GM23338 (cell line): ENCODE measurements around the gene NYAP2. TPM values are rescaled to one million over a fixed set of nuclear protein-coding genes. Genes with fewer than 3 reads are reported as not detected.

Experiments
- ATAC-seq: fragments of 200-7000 bp; cut with Tn5 transposase; 3 replicates; pipeline ENCODE4 v1.9.1; 2020
- DNase-seq: peaks from one replicate; pipeline ENCODE4 v3.0.0-alpha.2; 2015; ENCODE audit warnings: low spot score
- H2AFZ ChIP-seq: fragments of 200-600 bp; sonication (generic); 2 replicates; pipeline ENCODE4 v1.8.0; 2016; ENCODE audit warnings: antibody characterized with exemption, mild to moderate bottlenecking, moderate library complexity
- H3F3A ChIP-seq: fragments of 200-600 bp; sonication (generic); replicated peaks from 2 replicates; pipeline ENCODE4 v1.8.0; 2017; ENCODE audit warnings: antibody characterized with exemption, mixed run types, low read depth
- H3K27ac ChIP-seq: fragments of 200-600 bp; sonication (generic); 2 replicates; pipeline ENCODE4 v1.6.1; 2016; ENCODE audit warnings: low read depth
- H3K27me3 ChIP-seq: fragments of 200-600 bp; sonication (generic); 2 replicates; pipeline ENCODE4 v1.8.0; 2016; ENCODE audit warnings: mild to moderate bottlenecking, mixed run types, moderate library complexity; ENCODE audit not compliant: insufficient read depth
- H3K36me3 ChIP-seq: fragments of 200-600 bp; sonication (generic); 2 replicates; pipeline ENCODE4 v1.8.0; 2016; ENCODE audit warnings: mild to moderate bottlenecking; ENCODE audit not compliant: insufficient read depth
- H3K4me1 ChIP-seq: fragments of 200-600 bp; sonication (generic); 2 replicates; pipeline ENCODE4 v1.8.0; 2016; ENCODE audit warnings: mild to moderate bottlenecking, moderate library complexity; ENCODE audit not compliant: insufficient read depth
- H3K4me2 ChIP-seq: fragments of 200-600 bp; sonication (generic); 2 replicates; pipeline ENCODE4 v1.7.1; 2017; ENCODE audit warnings: mixed run types
- H3K4me3 ChIP-seq: fragments of 200-600 bp; sonication (generic); 2 replicates; pipeline ENCODE4 v1.6.1; 2016; ENCODE audit warnings: mixed run types
- H3K79me2 ChIP-seq: fragments of 200-600 bp; sonication (generic); replicated peaks from 2 replicates; pipeline ENCODE4 v1.8.0; 2017; ENCODE audit warnings: mild to moderate bottlenecking; ENCODE audit not compliant: insufficient read depth
- H3K9me2 ChIP-seq: fragments of 200-600 bp; sonication (generic); 2 replicates; pipeline ENCODE4 v1.8.0; 2017; ENCODE audit not compliant: insufficient read depth
- H4K20me1 ChIP-seq: fragments of 200-600 bp; sonication (generic); replicated peaks from 2 replicates; pipeline ENCODE4 v1.8.0; 2017; ENCODE audit warnings: mild to moderate bottlenecking; ENCODE audit not compliant: insufficient read depth
- H3K27ac Mint-ChIP-seq: 2 replicates; pipeline ENCODE4 v1.8.0; 2020; ENCODE audit warnings: inconsistent platforms, mild to moderate bottlenecking, moderate library complexity, mixed read lengths
- H3K27me3 Mint-ChIP-seq: 3 replicates; pipeline ENCODE4 v1.8.0; 2022; ENCODE audit warnings: low read depth, mild to moderate bottlenecking, moderate library complexity, mixed read lengths, inconsistent platforms; ENCODE audit not compliant: insufficient read depth, poor library complexity
- H3K36me3 Mint-ChIP-seq: 3 replicates; pipeline ENCODE4 v1.8.0; 2021; ENCODE audit warnings: low read depth, mild to moderate bottlenecking, inconsistent platforms, moderate library complexity, mixed read lengths
- H3K4me1 Mint-ChIP-seq: 3 replicates; pipeline ENCODE4 v1.8.0; 2020; ENCODE audit warnings: mild to moderate bottlenecking, inconsistent platforms, mixed read lengths
- H3K4me3 Mint-ChIP-seq: 3 replicates; pipeline ENCODE4 v1.8.0; 2021; ENCODE audit warnings: moderate library complexity, mild to moderate bottlenecking, inconsistent platforms, mixed read lengths
- H3K9me3 Mint-ChIP-seq: 3 replicates; pipeline ENCODE4 v1.8.0; 2020; ENCODE audit warnings: moderate library complexity, mild to moderate bottlenecking, inconsistent platforms, mixed read lengths
- CREB1 ChIP-seq: fragments of 250-450 bp; sonication (Bioruptor Pico); IDR thresholded peaks from 2 replicates; pipeline ENCODE4 v1.5.0; 2020; ENCODE audit warnings: low read depth, mild to moderate bottlenecking, moderate library complexity
- CTCF ChIP-seq, 2 experiments: fragments of 200-600 bp in 1 of 2; sonication (generic) in 1 of 2; conservative IDR thresholded peaks; 2 replicates each; pipeline versions ENCODE4 v1.5.1 to v1.6.1; 2016 to 2017; ENCODE audit warnings: antibody characterized with exemption in 2 of 2, low read depth in 2 of 2, mild to moderate bottlenecking in 2 of 2, moderate library complexity in 1 of 2
- ETS1 ChIP-seq: IDR thresholded peaks from 2 replicates; pipeline ENCODE4 v1.6.1; 2016; ENCODE audit warnings: antibody characterized with exemption
- EZH2 ChIP-seq: fragments of 200-600 bp; sonication (generic); IDR thresholded peaks from one replicate; pipeline ENCODE4 v1.8.0; 2017; ENCODE audit warnings: antibody characterized with exemption, mild to moderate bottlenecking, low read depth; ENCODE audit not compliant: unreplicated experiment
- EZH2phosphoT487 ChIP-seq: fragments of 200-600 bp; sonication (generic); IDR thresholded peaks from one replicate; pipeline ENCODE4 v1.8.1; 2018; ENCODE audit warnings: antibody characterized with exemption; ENCODE audit not compliant: unreplicated experiment
- JUNB ChIP-seq: IDR thresholded peaks from one replicate; pipeline ENCODE4 v1.6.1; 2016; ENCODE audit warnings: antibody characterized with exemption; ENCODE audit not compliant: unreplicated experiment
- NANOG ChIP-seq: IDR thresholded peaks from 2 replicates; pipeline ENCODE4 v1.6.1; 2016; ENCODE audit warnings: antibody characterized with exemption, borderline replicate concordance
- POLR2AphosphoS5 ChIP-seq: IDR thresholded peaks from 2 replicates; pipeline ENCODE4 v1.6.1; 2016; ENCODE audit warnings: antibody characterized with exemption, low read depth
- REST ChIP-seq: IDR thresholded peaks from one replicate; pipeline ENCODE4 v1.6.1; 2018; ENCODE audit warnings: antibody characterized with exemption; ENCODE audit not compliant: unreplicated experiment
- STAT1 ChIP-seq: IDR thresholded peaks from one replicate; pipeline ENCODE4 v1.6.1; 2016; ENCODE audit warnings: antibody characterized with exemption; ENCODE audit not compliant: unreplicated experiment
- ZNF114 ChIP-seq: fragments of 250-450 bp; sonication (Bioruptor Pico); IDR thresholded peaks from 2 replicates; pipeline ENCODE4 v1.5.0; 2020; ENCODE audit warnings: mild to moderate bottlenecking, moderate library complexity
- ZNF331 ChIP-seq: fragments of 250-450 bp; sonication (Bioruptor Pico); IDR thresholded peaks from 2 replicates; pipeline ENCODE4 v1.5.0; 2020; ENCODE audit warnings: low read depth, mild to moderate bottlenecking, moderate library complexity
- ZNF462 ChIP-seq: fragments of 250-450 bp; sonication (Bioruptor Pico); IDR thresholded peaks from 2 replicates; pipeline ENCODE4 v1.5.0; 2020; ENCODE audit warnings: mild to moderate bottlenecking, moderate library complexity
- polyA plus RNA-seq: library from polyadenylated mRNA; unstranded; fragments of >200 nt; fragmentation: Nextera tagmentation; extraction: Ambion mirVana; gene quantifications from 2 replicates; pipeline ENCODE4 v1.2.1, GENCODE V29; 2016
- total RNA-seq: library from RNA; depleted of rRNA; stranded (reverse); fragments of >200 nt; shearing (Covaris generic); gene quantifications from 2 replicates; pipeline ENCODE4 v1.2.3, GENCODE V29; 2014

NYAP2 gene
- total and polyA plus RNA-seq, 2 experiments from 2014 or later, result not detected

- no peak for TF ChIP-seq CREB1 (CRISPR knock-in tag)
Measured at GRCh38 chr2:225419033-225419432, 19.5 kb downstream of the NYAP2 start (continued).

GRCh38 chr2:225422145-225422544 lies 22.6 kb downstream of the NYAP2 start:
- Mint-ChIP-seq H3K27ac (no peak overlapping the region), H3K27me3 (no peaks in the 10 kb centered on the region), H3K4me3 (no peak overlapping the region), H3K4me1 (no peaks in the 10 kb centered on the region; the same call in 2 of the 3 replicates), H3K9me3 (no peaks in the 10 kb centered on the region), H3K36me3 (no peaks in the 10 kb centered on the region)
- Histone ChIP-seq H3K4me2 (no peak overlapping the region), H3K9me2 (no peaks in the 10 kb centered on the region), H3K79me2 (no peaks in the 10 kb centered on the region), H4K20me1 (no peaks in the 10 kb centered on the region), H3F3A (no peaks in the 10 kb centered on the region), H3K4me1 (no peaks in the 10 kb centered on the region), H3K36me3 (no peaks in the 10 kb centered on the region), H3K27me3 (no peaks in the 10 kb centered on the region), H3K27ac (no peak overlapping the region), H2AFZ (no peak overlapping the region), H3K4me3 (no peak overlapping the region)
- TF ChIP-seq ZNF114 (CRISPR knock-in tag) (no peak), CREB1 (CRISPR knock-in tag) (no peak), ZNF462 (CRISPR knock-in tag) (no peak), JUNB (no peak), NANOG (no peak), POLR2AphosphoS5 (no peak), REST (no peak), ETS1 (no peak), STAT1 (no peak), EZH2phosphoT487 (no peak), CTCF (conservative IDR thresholded peaks at IDR 0.05; ENCODE audit: low read depth in 2 of 2) (no peak), ZNF331 (CRISPR knock-in tag) (no peak), EZH2 (no peak)
- DNase-seq (no peak), ATAC-seq (no peak)
